Endometrial microvascular endothelial cells (primary cell): Measurements from ENCODE around the gene C1QBP. TPM values are rescaled to one million over a fixed set of nuclear protein-coding genes. Genes with fewer than 3 reads are reported as not detected.

Experiments
- in situ Hi-C: cut with HindIII; loops from 2 replicates; pipeline ENCODE4 v1.10.0; 2017; ENCODE audit warnings: low sequenced_read_pairs, low pct_unique_long_range_greater_than_20kb; ENCODE audit errors: inconsistent ontology term
- total RNA-seq: library from RNA; depleted of rRNA; stranded (reverse); fragments of >200 nt; gene quantifications from one replicate; pipeline ENCODE4 v1.2.3, GENCODE V29; 2015; ENCODE audit errors: inconsistent ontology term

C1QBP gene, protein sequence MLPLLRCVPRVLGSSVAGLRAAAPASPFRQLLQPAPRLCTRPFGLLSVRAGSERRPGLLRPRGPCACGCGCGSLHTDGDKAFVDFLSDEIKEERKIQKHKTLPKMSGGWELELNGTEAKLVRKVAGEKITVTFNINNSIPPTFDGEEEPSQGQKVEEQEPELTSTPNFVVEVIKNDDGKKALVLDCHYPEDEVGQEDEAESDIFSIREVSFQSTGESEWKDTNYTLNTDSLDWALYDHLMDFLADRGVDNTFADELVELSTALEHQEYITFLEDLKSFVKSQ
- total RNA-seq = 345 TPM

DNA sequence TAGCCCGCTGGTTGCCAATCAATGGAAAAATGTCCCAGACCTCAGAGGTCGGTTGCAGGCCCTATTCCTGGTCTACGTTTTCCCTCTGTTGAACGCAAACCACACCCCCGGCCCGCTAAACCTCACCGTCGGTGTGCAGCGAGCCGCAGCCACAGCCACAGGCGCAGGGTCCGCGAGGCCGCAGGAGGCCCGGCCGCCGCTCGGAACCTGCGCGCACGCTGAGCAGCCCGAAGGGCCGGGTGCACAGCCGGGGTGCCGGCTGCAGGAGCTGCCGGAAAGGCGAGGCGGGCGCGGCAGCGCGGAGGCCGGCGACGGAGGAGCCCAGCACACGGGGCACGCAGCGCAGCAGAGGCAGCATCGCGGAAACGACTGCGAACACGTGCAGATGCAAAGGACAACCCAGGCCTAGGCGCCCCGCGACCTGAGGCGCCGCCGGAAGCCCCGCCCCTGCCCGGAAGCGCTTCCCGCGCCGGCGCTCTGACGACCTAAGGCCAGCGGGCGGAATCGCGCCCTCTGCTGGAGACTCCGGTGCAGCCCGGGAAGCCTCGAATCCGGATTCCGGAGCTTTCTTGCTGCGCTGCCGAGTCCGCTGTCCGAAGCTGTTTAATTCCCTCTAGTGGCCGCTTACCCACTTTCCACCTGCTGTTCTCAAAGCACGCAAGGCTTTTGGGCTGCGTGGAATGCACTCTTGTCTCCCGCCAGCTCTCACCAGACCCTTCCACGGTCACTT lies at the start of gene C1QBP:
Gene C1QBP, minus strand, starts transcription at position 440 of the 730 bp plus-strand sequence. Its CDS starts 82 bp downstream, at position 358.
- in situ Hi-C loops = no loop called here

DNA sequence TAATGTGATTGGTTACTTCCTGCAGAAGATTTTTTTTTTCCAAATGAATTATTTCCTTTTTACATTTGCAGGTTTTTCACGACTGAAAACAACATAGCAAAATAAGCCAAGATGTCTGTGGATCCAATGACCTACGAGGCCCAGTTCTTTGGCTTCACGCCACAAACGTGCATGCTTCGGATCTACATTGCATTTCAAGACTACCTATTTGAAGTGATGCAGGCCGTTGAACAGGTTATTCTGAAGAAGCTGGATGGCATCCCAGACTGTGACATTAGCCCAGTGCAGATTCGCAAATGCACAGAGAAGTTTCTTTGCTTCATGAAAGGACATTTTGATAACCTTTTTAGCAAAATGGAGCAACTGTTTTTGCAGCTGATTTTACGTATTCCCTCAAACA lies 49.8 kb upstream of the C1QBP start:
- in situ Hi-C loops = no loop called here

DNA sequence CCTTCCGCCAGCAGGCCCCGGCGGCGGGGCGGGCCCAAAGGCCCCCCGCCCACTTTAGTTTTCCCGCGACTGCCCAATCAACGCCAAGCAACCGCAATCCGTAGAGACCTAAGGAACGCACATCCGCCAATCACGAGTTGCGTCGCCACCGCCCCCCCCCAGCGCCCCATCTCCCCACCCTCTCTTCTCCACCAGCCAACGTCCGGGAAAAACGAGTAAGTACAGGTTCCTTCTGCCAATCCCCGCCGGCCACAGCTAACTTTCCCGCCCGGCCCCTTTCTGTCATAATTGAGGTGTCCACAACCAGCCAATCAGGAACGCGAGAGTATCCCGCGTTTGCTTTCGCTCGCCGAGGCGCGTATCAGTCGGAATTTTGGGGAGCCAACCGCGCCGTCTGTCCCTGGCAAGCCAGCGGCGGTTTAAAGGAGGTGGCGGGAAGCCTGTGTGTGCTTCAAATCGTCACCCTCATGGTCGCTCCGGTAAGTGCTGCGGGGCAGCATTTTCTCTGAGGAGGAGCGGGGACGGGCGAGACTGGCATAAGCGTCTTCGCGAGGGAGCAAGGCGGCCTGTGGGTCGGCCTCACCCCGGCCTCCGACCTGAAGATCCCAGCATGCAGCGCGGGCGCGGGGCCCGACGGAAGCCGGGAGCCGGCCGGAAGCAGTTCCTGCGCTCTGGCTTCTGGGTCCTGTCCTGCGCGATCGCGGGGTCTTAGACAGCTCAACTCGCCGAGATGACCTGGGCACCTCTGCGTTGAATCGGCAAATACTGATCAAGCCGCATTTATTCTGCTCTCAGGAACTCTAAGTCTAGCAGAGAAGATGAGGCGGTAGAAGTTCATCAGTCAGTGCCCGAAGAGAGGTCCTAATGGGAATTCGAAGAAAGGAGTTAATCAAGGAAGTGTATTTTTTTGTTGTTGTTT lies 47.5 kb upstream of the C1QBP start, which contains the start of gene MIS12:
Gene MIS12, plus strand, starts transcription at position 361 of the 919 bp plus-strand sequence. CDS start 2,297 bp downstream, outside the sequence.
- in situ Hi-C loops = no loop called here

DNA sequence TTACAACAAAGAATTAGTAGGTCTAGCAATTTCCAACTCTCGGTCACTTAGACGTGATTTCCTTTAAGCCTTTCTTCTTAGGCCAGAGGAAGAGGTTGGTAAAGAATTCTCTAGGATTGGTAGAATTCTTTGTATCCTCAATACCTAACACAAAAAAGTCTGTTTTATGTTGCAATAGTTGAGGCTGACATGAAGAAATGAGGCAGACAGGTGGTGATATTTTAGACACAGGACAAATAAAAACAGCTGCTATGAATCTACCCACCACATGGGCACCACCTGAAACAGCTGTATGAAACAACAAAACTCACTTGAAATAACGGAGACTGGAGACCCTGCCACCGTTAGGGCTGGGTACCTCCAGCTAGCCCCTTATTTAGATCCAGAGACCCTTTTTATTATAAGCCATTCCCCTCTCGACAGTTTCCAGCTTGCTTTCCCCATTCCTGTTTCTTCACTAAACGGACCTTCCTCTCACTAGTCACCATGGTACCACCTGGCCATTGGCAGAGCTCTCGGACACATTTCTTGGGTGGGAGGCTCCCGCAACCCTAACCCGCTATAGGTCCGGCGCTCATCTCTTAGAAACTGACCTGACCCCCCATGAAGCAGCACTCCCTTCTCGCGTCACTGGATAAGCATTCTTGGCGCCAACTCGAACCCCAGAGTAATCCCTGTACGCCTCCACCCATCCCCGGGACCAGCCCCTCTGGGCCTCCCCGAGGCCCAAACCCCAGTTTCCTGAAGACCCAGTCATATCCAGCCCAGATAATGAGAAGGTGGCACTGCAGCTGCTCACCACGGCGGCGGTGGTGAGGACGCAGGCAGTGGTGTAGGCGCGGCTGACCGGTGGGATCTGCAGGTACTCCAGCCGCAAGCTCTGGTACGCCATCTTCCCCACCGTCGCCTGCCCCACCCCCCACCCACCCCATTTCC lies 46.6 kb upstream of the C1QBP start, which contains the start of gene DERL2:
Gene DERL2, minus strand, starts transcription at position 909 of the 936 bp plus-strand sequence. Its CDS starts 17 bp downstream, at position 892.
- in situ Hi-C loops = no loop called here

DNA sequence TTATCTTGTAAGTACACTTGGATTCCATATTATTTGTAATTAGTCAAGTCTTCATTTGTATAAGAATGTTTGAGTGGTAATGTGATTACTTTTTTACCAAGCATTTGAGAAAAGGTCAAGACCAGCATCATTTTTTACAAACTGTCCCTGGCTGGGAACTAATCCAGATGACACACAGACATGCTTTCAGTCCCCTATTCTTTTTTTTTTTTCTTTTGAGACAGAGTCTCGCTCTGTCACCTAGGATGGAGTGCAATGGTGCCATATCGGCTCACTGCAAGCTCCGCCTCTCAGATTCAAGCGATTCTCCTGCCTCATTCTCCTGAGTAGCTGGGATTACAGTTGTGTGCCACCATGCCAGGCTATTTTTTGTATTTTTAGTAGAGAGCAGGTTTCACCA lies 42.5 kb upstream of the C1QBP start:
- in situ Hi-C loops = no loop called here

DNA sequence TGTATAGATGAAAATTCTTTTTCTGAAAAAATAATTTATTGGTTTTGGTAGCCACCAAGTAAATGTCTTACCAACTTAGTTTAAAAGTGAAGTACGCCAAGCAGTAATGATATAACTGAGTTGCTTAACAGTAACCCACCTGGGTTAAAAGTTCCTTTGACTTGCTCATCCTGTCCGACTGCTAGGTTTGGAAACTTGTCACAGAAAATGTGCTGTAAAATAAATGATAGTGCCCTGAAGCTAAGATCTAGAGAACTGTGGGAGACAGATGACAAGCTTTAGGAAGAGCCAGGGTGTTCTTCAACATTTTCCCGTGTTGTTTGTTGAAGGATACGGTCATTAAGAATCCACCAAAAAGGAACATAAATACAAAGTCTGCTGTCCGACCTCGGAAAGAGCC lies 42.0 kb upstream of the C1QBP start:
- in situ Hi-C loops = no loop called here

DNA sequence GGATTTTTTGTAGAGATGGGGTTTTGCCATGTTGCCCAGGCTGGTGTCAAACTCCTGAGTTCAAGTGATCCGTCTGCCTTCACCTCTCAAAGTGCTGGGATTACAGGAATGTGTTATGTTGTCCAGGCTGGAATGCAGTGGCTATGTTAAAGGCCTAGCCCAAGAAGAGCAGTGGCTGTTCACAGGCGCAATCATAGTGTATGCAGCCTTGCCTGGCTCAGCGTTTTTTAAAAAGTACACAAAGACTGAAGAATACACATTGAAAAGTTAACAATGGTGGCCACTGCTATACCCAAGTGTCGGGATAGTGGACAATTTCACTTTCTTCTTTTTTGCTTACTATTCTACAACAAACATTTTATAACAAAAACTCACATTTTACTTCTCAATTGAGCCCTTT lies 40.0 kb upstream of the C1QBP start:
- in situ Hi-C loops = no loop called here

DNA sequence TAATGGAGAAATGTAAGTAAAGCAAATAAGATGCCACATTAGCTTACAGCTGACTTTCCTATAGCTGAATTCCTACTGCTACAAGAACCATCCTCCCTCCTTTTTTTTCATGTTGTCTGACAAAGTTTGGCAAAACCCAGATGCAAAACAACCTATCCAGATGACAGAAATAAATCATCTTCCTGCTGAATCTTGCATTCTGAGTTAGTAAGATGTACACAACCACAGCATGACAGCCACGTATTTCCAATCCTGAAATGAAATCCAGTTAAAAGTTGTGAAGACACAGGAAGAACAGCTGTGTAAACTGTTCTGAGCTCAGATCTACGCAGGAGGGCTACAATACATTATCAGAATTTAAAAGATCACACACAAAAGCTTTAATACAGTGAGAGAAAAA lies 35.0 kb upstream of the C1QBP start:
- in situ Hi-C loops = no loop called here

DNA sequence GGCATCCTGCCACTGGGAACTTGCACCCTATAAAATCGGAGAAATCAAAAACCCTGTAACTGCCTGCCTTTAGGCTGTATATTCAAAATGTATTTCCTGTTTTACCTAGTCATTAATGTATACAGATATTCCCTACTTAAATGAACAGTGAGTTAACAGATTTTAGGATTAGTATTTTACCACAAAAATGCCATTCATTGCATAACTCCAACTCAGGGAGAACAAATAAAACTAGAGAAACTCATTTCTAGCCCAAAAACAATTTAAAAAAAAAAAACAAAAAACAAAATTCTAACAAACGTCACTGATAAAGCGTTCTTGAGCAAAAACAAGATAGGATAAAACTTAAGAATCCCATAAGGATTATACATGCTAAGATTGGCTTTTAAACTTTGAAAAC lies 33.6 kb upstream of the C1QBP start:
- in situ Hi-C loops = no loop called here

DNA sequence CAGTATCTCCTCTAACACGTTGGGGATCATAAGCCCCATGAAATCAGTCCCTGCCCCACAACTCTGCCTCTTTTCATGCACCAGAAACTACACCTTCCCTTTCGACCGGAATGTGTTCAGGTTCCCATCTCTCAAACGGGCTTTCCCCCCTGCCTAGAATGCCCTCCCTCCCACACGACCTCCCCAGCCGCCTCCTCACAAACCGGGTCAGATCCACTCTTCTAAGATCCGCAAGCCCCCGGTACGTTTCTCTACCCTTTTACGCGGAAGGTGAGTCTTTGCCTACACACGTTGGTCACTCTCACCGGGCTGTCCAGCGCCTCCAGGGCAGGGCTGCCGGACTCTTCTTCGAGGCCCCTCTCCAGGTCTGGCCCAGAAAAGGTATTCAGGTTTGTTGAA lies 29.1 kb upstream of the C1QBP start:
- in situ Hi-C loops = no loop called here

DNA sequence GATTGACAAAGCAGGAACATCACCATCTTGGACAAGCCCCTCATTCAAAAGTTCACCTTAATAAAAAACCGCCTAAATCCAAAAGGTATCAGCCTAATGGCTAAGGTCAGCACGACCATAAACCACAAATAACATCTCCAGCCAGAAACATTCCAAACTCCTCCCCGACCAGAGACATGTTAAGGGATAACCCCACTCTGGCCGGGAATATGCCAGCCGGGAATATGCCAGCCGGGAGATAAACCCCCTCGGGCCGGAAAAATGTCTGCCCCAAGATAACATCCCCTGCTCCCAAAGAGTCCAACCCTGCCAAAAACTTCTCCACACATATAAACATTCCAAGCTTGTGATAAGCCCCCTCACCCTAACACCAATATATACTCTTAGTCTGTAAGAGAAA lies 28.5 kb upstream of the C1QBP start:
- in situ Hi-C loops = no loop called here

DNA sequence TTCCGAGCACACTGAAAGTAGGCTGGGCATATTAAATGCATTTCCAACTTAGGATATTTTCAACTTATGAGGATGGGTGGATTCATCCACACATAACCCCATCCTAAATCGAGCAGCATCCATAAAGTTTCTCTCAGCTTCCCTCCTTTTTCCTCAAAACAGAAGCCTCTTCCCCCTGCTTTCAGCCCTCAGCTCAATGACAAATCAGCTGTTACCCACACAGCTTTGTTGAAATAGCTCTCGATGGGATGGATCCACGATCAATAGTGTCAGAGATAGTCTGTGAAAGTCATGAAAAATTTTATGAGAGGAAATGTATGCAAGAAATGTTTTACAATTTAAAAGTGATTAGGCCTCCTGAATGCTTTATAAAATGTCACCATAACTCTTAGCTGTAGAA lies 27.3 kb upstream of the C1QBP start:
- in situ Hi-C loops = no loop called here

DNA sequence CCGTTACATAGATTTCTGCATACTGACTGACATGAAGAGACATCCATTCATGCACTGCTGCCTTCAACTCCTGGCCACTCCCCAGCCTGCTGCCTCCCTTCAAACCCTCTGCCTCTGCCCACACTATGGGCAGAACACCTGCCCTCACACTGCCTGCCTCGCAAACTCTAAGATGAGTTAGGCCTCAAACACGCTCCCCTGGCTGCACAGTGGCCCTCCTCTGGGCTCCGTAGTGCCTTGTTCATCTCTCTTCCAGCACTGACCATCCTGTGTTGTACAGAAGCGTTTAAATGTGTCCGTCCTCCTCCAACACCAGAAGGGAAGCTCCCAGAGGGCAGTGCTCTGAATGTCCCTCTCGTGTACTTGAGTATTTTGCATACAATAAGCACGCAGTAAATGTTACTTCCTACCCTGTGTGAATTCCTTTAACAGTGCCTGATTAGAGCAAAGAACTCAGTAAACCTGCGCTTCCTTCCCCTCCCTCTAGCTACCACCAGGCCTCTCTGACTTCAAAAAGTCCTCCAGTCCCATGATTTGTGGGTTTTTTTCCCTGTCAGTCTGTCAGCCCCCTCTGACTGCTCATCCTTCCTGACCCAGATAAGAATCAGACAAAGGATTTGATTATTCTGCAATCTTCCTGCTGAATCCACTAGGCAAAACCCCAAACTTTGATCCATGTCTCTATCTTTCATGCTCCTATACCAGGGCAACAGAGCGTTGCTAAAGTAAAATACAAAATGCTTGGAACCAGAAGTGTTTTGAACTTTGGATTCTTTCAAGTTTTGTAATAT lies 26.0 kb upstream of the C1QBP start:
- in situ Hi-C loops = no loop called here

DNA sequence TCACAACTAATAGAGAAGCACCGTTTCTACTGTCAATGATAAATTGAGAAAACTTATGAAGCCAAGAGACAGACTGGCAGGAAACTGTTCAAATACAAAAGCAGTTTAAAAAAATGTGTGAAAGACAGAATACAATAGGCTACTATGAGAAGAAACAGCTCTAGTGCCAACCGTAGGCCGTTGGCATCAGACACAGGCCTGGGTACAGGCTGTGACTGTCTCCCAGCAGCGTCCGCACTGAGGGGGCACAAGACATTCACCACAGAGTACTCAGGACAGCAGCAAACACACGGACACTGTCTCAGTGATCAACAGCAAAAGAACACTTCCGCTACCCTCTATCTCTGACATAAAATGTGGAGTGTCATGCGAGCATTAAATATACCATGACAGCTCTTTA lies 7.8 kb upstream of the C1QBP start:
- in situ Hi-C loops = no loop called here

DNA sequence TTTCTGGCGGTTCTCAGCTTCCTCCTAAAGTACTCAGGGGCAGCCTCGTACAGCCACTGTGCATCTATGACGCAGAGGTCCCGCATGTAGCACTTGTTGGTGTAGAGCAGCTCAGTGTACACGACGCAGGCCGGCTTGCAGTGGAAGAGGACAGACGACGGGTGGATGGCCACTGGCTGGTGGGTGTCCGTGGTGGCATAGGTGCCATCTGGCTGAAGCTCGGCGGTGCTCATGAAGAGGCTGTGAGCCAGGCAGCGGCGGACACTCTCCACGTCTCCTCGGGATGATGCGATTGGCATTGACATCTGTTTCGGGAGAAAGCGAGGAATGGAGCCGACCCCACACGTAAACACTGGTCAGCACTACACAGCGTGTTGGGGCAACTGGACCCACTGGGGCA lies 5.3 kb upstream of the C1QBP start:
- in situ Hi-C loops = no loop called here

DNA sequence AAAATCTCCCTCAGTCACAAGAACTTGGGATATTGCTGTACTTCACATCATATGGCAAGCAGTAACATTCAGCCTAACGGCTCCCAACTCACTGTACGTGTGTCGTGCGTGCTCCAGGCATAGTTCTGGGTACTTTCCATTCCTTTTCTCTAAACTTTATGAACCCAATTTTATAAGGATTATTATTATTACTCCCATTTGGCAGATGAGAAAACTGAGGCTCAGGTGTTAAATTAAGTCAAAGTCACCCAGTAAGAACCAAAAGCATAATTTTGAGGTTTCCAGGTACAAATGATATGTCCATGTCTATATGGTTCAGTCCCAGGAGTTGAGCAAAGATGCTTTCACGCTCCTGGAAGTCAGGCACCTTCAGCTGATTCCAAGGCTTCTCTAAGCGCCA lies 4.8 kb upstream of the C1QBP start:
- in situ Hi-C loops = no loop called here

DNA sequence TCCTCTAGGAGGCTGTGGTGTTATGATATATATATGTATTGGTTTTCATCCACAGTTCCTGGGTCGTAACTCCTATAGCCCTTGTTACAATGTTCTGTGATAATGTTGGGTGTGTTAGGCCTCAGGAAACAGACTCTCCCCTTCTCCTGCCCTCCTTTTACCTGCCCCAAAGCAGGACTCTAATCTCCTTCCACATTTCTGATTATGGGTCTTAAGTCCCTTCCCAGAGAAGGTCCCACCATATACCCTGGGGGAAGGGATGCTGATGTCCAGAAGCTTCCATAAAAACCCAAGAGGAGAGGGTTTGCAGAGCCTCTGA lies 450 bp upstream of the C1QBP start:
- in situ Hi-C loops = no loop called here
